HepG2 (cell line): ENCODE data around the gene GATD1. TPM values are rescaled to one million over a fixed set of nuclear protein-coding genes. Genes with fewer than 3 reads are reported as not detected.

Experiments used
- ATF5 ChIP-seq: sonication (generic); formaldehyde crosslinking; IDR thresholded peaks from 2 replicates; pipeline ENCODE4 v1.4.0; 2020; ENCODE audit warnings: mild to moderate bottlenecking, low read depth, missing genetic modification reagents
- BRCA1 ChIP-seq: sonication (generic); formaldehyde crosslinking; IDR thresholded peaks from 2 replicates; pipeline ENCODE4 v1.4.0; 2020; ENCODE audit warnings: missing genetic modification reagents
- CBX1 ChIP-seq: IDR thresholded peaks from one replicate; pipeline ENCODE4 v1.6.1; 2016; ENCODE audit warnings: antibody characterized with exemption, low read depth
- DNMT1 ChIP-seq: sonication (generic); formaldehyde crosslinking; IDR thresholded peaks from 2 replicates; pipeline ENCODE4 v1.5.1; 2020; ENCODE audit warnings: mild to moderate bottlenecking, missing genetic modification reagents
- GMEB1 ChIP-seq: sonication (generic); formaldehyde crosslinking; IDR thresholded peaks from 2 replicates; pipeline ENCODE4 v1.5.1; 2020; ENCODE audit warnings: missing genetic modification reagents, mild to moderate bottlenecking, borderline replicate concordance
- KDM4B ChIP-seq: sonication (generic); formaldehyde crosslinking; IDR thresholded peaks from 2 replicates; pipeline ENCODE4 v1.4.0; 2020; ENCODE audit warnings: missing genetic modification reagents
- NFAT5 ChIP-seq: sonication (generic); formaldehyde crosslinking; IDR thresholded peaks from 2 replicates; pipeline ENCODE4 v1.4.0; 2020; ENCODE audit warnings: missing genetic modification reagents
- PREB ChIP-seq: sonication (generic); formaldehyde crosslinking; IDR thresholded peaks from 2 replicates; pipeline ENCODE4 v1.4.0; 2020; ENCODE audit warnings: missing genetic modification reagents
- SSRP1 ChIP-seq: IDR thresholded peaks from 2 replicates; pipeline ENCODE4 v1.6.1; 2016; ENCODE audit warnings: control low read depth
- TFDP2 ChIP-seq: sonication (generic); formaldehyde crosslinking; IDR thresholded peaks from 2 replicates; pipeline ENCODE4 v1.4.0; 2020; ENCODE audit warnings: missing genetic modification reagents
- ZC3H13 ChIP-seq: sonication (generic); formaldehyde crosslinking; IDR thresholded peaks from 2 replicates; pipeline ENCODE4 v1.8.1; 2023; ENCODE audit warnings: mild to moderate bottlenecking, missing genetic modification reagents, moderate library complexity
- ZNF281 ChIP-seq: sonication (generic); formaldehyde crosslinking; IDR thresholded peaks from 2 replicates; pipeline ENCODE4 v1.4.0; 2020; ENCODE audit warnings: missing genetic modification reagents, borderline replicate concordance
- ZNF704 ChIP-seq: sonication (generic); formaldehyde crosslinking; IDR thresholded peaks from 2 replicates; pipeline ENCODE4 v1.8.1; 2023; ENCODE audit warnings: mild to moderate bottlenecking, inconsistent platforms, moderate library complexity, missing genetic modification reagents, borderline replicate concordance
- polyA plus RNA-seq, 8 experiments: library from polyadenylated mRNA; depleted of rRNA in 3 of 8; stranded (reverse) in 7 of 8; unstranded in 1 of 8; fragments of >200 nt; fragmentation: Illumina TruSeq in 4 of 8; extraction: Trizol in 4 of 8; gene quantifications; 2 replicates each; pipeline versions ENCODE4 v1.2.1 to v1.2.3, GENCODE V29; 2011 to 2016; ENCODE audit warnings: low read depth in 4 of 8, missing spikeins in 1 of 8, mixed read lengths in 1 of 8; ENCODE audit not compliant: insufficient read depth in 1 of 8
- total RNA-seq, 5 experiments: library from RNA; depleted of rRNA; stranded (reverse); fragments of >200 nt; fragmentation: Illumina TruSeq; extraction: Trizol; gene quantifications; 2 replicates each; pipeline ENCODE4 v1.2.3, GENCODE V29; 2016; ENCODE audit warnings: low read depth in 1 of 5

Gene GATD1
- total and polyA plus RNA-seq, 2 of the 13 experiments (the other 11 are each of a cell fraction or from before 2014, with no cell fraction given): 31.3 to 60.5 TPM

GRCh38 chr11:776561-777287 is 563 bp downstream of the GATD1 start (continued):
- TF ChIP-seq ZC3H13 (0 out of 2 replicates have a peak, but pooled peaks have one; percentile 66), ZNF704 (CRISPR knock-in tag) (no peak), NFAT5 (CRISPR knock-in tag) (no peak), ZNF281 (no peak), SSRP1 (CRISPR knock-in tag) (no peak), DNMT1 (CRISPR knock-in tag) (no peak), GMEB1 (CRISPR knock-in tag) (no peak; the same call in 1 of the 2 replicates), BRCA1 (CRISPR knock-in tag) (no peak), TFDP2 (CRISPR knock-in tag) (no peak), KDM4B (CRISPR knock-in tag) (no peak), ATF5 (CRISPR knock-in tag) (0 out of 2 replicates have a peak, but pooled peaks have one; percentile 42), CBX1 (no peak), PREB (no peak)
